GM21390 (cell line): ENCODE measurements around the gene RNFT2.
A peak's percentile ranks its signal among the peaks of the same experiment; 100 is the strongest.

Experiments used
- ATAC-seq: cut with Tn5 transposase; IDR thresholded peaks from one replicate; pipeline ENCODE4 v1.9.1; 2021; ENCODE audit not compliant: unreplicated experiment

The RNFT2 gene

DNA sequence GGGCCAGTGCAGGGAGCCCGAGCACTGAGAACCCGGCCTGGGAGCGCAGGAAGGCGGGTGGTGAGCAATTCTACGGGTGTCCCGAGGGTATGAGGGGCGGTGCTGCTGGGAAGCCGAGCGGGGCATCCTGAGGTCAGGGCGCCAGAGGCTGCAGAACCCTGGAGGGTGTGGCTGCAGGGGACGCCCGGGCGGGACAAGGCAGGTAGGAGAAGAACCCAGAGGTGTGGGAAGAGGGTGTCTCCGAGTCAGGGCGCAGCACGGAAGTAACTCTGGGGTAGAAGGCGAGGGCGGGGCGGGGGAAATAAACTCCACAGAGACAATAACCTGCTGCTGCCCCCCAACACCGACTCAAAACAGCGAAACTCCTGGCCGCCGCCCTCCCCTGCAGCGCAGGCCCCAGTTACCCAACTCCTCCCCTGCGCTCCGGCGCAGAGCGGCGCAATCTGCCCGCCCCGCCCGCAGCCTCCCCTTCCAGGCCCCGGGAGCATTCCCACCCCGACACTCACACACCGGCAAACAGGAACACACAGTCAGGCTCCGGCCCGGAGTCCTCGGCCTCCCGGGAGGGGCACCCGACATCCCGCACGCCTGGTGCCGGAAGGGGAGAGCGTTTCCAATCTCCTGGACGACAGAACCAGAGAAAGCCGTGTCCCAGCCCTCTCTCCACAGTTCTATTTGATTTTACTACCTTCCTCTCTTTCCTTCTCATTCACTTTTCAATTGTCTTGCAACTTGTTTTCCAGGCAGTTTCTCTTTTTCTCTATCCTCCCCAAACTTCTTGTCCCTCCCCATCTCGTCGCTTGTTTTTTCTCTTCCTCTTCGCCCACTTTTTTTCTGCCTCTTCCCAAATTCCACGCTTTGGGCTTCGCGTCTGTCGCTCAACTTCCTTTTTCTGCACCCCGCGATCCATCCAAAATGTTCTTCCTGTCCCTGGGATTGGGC is 140.7 kb downstream of the RNFT2 start:
- no peak for ATAC-seq

- ATAC-seq: no peak
These were observed 141.5 kb downstream of the RNFT2 start for GRCh38 chr12:116879509-116880212.

GRCh38 chr12:116880213-116880816 is 142.2 kb downstream of the RNFT2 start:
- peak; percentile 3 for ATAC-seq

GRCh38 chr12:116880817-116881324 is 142.8 kb downstream of the RNFT2 start:
- peak; percentile 75 for ATAC-seq

DNA sequence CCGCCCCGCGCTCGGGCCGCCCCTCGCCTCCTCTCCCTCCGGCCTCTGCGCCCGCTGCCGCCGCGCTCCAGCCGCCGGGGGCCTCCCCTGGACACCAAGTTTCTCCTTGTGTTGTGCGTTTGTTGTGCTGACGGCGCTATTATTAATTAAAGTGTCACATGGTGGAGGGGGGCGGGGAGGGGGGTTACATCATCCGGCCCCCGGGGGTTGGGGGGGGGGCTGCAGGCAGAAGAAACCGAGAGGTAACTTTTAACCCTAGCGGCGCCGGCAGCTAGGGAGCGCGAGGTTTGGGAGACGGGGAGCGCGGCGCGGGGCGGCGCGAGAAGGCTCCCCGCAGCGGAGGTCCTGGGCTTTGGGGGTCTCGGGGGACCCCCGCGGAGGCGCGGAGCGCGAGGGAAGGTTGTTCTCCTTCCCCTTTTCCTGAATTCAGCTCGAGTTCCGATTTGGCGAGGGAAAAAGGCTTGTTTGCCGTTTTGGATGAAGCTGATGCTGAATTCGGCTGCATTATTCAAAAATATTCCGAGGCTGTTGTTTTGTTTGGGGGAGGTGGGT is 143.3 kb downstream of the RNFT2 start, which contains the start of gene HRK:
Gene HRK (minus strand): TSS at position 117 of the 552 bp plus-strand sequence. CDS start 134 bp downstream, outside the sequence.
- ATAC-seq: peak; percentile 21

DNA sequence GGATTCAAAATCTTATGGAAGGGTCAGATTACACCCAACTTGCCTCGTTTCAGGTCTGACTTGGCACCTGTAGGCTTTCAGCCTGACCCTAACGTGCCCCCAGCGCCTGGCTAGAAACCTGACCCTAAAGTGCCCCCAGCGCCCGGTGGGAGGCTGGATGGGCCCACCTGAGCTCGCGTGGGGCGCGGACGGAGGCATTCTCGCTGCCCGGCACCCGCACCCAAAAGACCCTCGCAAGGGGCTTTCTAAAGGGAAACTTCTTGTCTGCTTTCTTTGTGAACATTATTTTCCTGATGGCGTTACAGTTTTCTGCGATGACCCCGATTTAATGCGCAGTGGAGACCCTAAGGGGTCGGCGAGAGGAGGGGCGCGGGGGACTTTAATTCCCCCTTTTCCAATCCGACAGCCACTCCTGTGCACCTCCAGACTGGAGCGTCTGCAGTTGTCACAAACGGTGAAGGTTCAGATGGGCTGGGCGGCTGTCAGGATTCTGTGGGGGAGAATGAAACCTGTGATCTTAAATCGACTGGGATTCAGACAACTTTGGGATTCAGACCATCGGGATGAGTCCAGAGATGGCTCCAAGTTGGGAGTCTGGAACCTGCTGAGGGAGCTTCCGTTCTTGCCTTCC is 143.9 kb downstream of the RNFT2 start:
- no peak for ATAC-seq

- ATAC-seq: no peak
These were observed 144.6 kb downstream of the RNFT2 start for GRCh38 chr12:116882742-116883141.

DNA sequence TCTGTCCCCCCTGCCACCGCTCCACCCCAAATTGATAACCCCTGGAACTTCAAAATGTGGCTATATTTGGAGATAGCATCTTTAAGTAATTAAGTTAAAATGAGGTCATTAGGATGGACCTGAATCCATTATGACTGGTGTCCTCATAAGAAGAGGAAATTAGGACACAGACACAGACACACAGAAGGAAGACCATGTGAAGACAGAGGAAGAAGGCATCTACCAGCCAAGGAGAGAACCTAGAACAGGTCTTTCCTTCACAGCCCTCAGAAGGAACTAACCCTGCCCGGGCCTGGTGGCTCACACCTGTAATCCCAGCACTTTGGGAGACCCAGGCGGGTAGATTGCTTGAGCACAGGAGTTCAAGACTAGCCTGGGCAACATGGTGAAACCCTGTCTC is 146.8 kb downstream of the RNFT2 start:
- ATAC-seq: no peak

DNA sequence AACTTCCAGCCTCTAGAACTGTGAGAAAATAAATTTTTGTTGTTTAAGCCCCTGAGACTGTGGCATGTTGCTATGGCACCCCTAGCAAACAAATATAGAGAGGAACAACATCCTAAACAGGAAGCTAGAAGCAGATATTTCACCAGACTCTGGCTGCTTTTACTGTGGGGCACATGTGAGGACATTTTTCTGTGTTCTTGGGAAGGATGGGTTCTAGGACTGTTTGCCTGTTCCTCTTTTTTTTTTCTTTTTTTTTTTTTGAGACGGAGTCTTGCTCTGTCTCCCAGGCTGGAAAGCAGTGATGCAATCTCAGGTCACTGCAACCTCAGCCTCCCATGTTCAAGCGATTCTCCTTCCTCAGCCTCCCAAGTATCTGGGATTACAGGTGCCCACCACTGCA is 147.4 kb downstream of the RNFT2 start:
- no peak for ATAC-seq

- no peak for ATAC-seq
These were observed 149.1 kb downstream of the RNFT2 start for GRCh38 chr12:116887244-116887643.

GRCh38 chr12:116887897-116888296 is 149.8 kb downstream of the RNFT2 start:
- no peak for ATAC-seq

- no peak for ATAC-seq
These were observed 152.2 kb downstream of the RNFT2 start for GRCh38 chr12:116890330-116890729.

DNA sequence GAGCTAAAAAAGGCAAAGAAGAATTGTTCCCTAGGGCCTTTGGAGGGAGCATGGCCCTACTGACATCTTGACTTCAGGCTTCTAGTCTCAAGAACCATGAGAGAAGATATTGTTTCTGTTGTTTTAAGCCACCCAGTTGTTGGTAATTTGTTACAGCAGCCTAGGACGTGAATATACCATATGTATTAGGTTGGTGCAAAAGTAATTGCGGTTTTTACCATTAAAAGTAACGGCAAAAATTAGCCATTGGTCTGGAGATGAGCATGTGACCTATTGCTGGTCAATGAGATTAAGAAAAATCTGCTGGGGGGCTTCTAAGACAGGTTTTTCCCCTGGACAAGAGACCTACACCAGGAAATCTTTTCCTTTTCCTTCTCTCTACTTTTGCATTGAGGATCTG is 152.9 kb downstream of the RNFT2 start:
- no peak for ATAC-seq

DNA sequence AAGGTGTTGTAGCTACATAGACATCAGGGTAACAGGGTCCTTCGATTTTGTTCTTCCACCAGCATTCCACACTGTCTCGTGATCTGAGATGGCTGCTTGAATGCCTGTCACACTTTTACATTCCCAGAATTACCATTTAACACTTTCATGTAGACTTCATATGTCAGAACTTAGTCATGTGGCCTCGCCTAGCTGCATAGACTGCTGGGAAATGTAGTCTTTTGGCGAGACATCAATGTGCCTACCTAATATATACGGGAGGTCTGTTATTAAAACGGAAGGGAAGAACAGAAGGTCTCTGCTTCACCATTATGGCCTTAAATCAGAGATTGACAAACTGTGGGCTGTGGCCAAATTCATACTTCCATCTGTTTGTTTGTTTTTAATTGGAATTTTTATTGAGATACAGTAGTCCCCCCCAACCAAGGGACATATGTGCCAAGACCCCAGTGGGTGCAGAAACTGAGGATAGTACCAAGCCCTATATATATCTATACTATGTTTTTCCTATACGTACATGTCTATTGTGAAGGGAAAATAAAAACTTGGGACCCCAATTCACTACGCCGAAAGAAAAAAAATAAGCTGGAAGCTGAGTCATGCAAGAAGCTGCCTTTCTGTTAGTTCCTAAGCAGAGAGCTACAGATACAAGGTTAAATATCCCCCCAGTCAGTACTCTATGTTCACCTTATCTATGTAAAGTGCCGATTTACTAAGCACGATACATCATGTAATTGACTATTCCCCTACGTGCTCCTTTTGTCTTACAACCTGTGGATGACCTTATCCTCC is 154.4 kb downstream of the RNFT2 start:
- ATAC-seq: no peak

DNA sequence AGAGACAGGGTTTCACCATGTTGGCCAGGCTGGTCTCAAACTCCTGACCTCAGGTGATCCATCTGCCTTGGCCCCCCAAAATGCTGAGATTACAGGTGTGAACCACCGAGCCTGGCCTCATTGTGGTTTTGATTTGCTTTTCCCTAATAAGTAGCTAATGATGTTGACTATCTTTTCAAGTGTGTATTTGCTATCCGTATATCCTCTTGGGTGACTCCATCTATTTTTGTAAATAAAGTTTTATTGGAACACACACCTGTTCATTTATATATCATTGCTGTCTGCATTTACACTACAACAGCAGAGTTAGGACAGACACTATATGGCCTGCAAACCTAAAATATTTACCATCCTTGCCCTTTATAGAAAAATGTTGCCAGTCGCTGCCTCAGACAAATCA is 156.8 kb downstream of the RNFT2 start:
- ATAC-seq: no peak

GRCh38 chr12:116896411-116896924 is 158.4 kb downstream of the RNFT2 start:
- no peak for ATAC-seq

DNA sequence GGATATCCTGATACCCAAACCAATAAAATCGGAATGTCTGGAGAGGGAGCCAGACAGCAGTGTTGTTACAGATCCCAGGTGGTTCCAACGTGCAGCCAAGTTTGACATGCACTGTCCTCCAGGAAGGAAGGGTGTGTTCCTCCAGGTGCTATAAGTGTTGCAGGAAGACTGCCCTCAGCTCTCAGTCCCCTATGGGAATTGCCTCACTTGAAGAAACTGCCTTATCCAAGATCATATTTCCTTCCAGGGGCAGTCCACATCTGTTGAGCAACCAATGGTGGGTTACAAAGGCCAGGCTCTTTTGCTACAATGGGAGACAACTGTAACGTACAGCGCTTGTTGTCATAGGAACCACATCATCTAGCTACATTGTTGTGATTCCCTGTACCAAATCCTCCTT is 159.4 kb downstream of the RNFT2 start:
- no peak for ATAC-seq

GRCh38 chr12:116898669-116899068 is 160.6 kb downstream of the RNFT2 start:
- no peak for ATAC-seq

- no peak for ATAC-seq
These were observed 163.5 kb downstream of the RNFT2 start for GRCh38 chr12:116901612-116902011.
